ENCODE results near the gene VTI1A. TPM values are rescaled to one million over a fixed set of nuclear protein-coding genes. Genes with fewer than 3 reads are reported as not detected.

Gene VTI1A
- total RNA-seq, 1 experiment from 2014 or later, result 22.0 TPM

GRCh38 chr10:112654794-112655193 lies 207.8 kb downstream of the VTI1A start:
- Histone ChIP-seq H2AFZ (ENCODE audit: low read length) (no peak overlapping the region), H2BK120ac (ENCODE audit: low read depth, low read length, poor library complexity, severe bottlenecking) (no peak overlapping the region), H3K9ac (ENCODE audit: extremely low read depth, insufficient read length, low read length) (no peak overlapping the region), H3K27ac (ENCODE audit: insufficient read length, low read depth, low read length) (no peak overlapping the region), H3K23me2 (ENCODE audit: insufficient read length, low read depth, low read length, poor library complexity, severe bottlenecking) (no peaks in the 10 kb centered on the region), H3K79me2 (ENCODE audit: insufficient read depth, low read length) (no peaks in the 10 kb centered on the region), H3K27me3 (ENCODE audit: insufficient read depth, low read length) (no peaks in the 10 kb centered on the region), H2BK20ac (ENCODE audit: low read depth, low read length, poor library complexity, severe bottlenecking) (no peak overlapping the region), H3K4me2 (ENCODE audit: insufficient read depth, insufficient read length, low read length) (no peak overlapping the region), H4K91ac (ENCODE audit: insufficient read length, low read depth, low read length) (no peak overlapping the region), H3K9me3 (ENCODE audit: control insufficient read depth, low read depth, low read length) (no peaks in the 10 kb centered on the region), H3K14ac (ENCODE audit: insufficient read depth, low read length) (no peak overlapping the region), H2BK12ac (ENCODE audit: insufficient read length, low read depth, low read length) (no peak overlapping the region), H3K56ac (ENCODE audit: insufficient read length, low read depth, low read length) (no peak overlapping the region), H3K4ac (ENCODE audit: low read depth, low read length) (no peak overlapping the region), H3K79me1 (ENCODE audit: insufficient read depth, low read depth, low read length, poor library complexity, severe bottlenecking) (no peaks in the 10 kb centered on the region), H4K8ac (replicated peaks; ENCODE audit: insufficient read length, low read depth, low read length) (no peak overlapping the region), H3K18ac (ENCODE audit: insufficient read length, low read depth, low read length) (no peak overlapping the region), H4K5ac (ENCODE audit: insufficient read length, low read depth, low read length) (no peak overlapping the region), H2BK5ac (ENCODE audit: insufficient read length, low read length) (no peak overlapping the region), H3K4me1 (ENCODE audit: insufficient read depth, low read length) (peaks cover 4% of the 10 kb centered on the region; the same call in 1 of the 2 replicates), H4K20me1 (ENCODE audit: control insufficient read depth, insufficient read depth, insufficient read length) (no peaks in the 10 kb centered on the region), H3K23ac (ENCODE audit: insufficient read length, low read depth, low read length) (no peak overlapping the region), H3T11ph (ENCODE audit: low read length) (no peak overlapping the region), H2BK15ac (ENCODE audit: low read depth, low read length) (no peak overlapping the region), H2AK5ac (ENCODE audit: insufficient read length, low read length) (no peak overlapping the region)
- H3K4me3 Mint-ChIP-seq, result no peak overlapping the region
- no peaks in the 10 kb centered on the region for H3K27me3 Mint-ChIP-seq (ENCODE audit: low read depth)
- H3K4me1 Mint-ChIP-seq, result peaks cover 21 to 25% of the 10 kb centered on the region in 2 experiments
- H3K36me3 Mint-ChIP-seq (ENCODE audit: insufficient read depth in 1 of 3, low read depth in 3 of 3), result no peaks in the 10 kb centered on the region; a peak in 1 of 7 replicates
- WGBS (ENCODE audit: extremely low coverage, insufficient read length, low lambda C conversion rate), result no CpG with 5 or more reads among the region's 3 CpGs
- TF ChIP-seq CTCF (conservative IDR thresholded peaks at IDR 0.05), result no peak
- no peaks in the 10 kb centered on the region for H3K9me3 Mint-ChIP-seq
- no peak overlapping the region for H3K27ac Mint-ChIP-seq
- no peak for DNase-seq

Measured in H9 (cell line).